ENCODE measurements around the gene FAHD2B.
"Not testable (repeated sequence)": the region's sequence is repeated elsewhere in the genome, so short reads cannot be mapped to it uniquely, and the experiment has no call there.

The FAHD2B gene, protein sequence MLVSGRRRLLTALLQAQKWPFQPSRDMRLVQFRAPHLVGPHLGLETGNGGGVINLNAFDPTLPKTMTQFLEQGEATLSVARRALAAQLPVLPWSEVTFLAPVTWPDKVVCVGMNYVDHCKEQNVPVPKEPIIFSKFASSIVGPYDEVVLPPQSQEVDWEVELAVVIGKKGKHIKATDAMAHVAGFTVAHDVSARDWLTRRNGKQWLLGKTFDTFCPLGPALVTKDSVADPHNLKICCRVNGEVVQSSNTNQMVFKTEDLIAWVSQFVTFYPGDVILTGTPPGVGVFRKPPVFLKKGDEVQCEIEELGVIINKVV

DNA sequence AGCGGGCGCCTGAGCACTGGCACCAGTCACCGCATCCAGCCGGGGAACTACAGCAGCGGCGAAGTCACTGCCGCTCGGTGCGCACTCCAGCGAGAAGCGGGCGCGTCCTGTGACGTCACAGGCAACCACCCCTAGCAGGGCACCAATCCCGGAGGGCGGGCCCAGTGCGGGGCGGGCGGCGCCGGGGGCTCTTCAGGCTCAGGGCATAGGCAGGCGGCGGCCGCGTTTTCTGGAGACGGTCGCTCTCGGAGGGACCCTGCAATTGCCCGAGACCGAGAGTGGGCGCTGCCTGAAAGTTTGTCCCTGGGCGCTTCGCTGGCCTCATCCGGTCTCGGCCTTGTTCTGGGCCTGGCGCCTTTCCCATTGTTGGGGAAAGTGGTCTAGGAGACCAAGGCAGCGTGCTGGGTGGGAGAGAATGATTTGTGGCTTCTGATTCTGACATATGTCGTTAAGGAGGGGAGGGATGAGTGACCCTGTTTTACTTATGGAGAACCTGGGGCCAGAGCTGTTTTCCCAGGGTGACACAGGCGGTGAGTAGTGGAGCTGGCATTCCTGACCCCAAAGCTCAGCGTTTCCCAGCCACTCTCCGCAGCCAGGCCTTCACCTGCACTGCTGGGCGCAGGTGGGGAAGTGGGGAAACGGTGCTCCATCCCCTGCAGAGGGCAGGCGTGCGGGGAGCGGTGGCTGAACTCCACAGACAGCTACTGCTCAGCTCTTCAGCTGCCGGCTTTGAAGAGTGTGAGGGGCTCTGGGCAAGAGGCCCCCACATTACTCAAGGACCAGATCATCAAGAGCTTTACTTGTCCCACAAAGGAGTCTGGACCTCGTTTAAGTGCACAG is at the start of gene FAHD2B:
Gene FAHD2B (minus strand): TSS at position 111 of the 840 bp plus-strand sequence. CDS start 3,176 bp downstream, outside the sequence.
- peak; percentile 57 for DNase-seq (ENCODE audit: low spot score)

DNA sequence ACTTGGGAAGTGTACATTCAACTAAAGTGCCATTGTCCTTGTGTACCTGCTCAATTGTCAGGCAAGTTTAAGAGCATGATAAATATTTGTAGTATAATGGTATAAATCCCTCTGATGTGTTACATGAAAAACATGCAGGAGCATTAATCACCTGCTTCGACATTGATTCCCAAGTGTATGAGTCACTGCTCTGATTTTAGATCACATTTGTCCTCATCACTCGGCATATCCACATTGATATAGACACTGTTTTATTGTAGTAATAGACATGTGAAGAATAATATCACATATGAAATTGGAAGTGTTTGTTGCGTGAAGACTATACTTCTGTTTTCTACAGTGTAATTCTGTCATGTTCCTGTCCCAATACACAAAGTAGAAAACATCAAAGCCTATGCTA is 49.3 kb upstream of the FAHD2B start:
- DNase-seq (ENCODE audit: low spot score), result not testable (repeated sequence)

DNA sequence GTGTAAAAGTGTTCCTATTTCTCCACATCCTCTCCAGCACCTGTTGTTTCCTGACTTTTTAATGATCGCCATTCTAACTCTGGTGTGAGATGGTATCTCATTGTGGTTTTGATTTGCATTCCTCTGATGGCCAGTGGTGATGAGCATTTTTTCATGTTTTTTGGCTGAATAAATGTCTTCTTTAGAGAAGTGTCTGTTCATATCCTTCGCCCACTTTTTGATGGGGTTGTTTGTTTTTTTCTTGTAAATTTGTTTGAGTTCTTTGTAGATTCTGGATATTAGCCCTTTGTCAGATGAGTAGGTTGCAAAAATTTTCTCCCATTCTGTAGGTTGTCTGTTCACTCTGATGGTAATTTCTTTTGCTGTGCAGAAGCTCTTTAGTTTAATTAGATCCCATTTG is 34.4 kb upstream of the FAHD2B start:
- DNase-seq (ENCODE audit: low spot score), result not testable (repeated sequence)

DNA sequence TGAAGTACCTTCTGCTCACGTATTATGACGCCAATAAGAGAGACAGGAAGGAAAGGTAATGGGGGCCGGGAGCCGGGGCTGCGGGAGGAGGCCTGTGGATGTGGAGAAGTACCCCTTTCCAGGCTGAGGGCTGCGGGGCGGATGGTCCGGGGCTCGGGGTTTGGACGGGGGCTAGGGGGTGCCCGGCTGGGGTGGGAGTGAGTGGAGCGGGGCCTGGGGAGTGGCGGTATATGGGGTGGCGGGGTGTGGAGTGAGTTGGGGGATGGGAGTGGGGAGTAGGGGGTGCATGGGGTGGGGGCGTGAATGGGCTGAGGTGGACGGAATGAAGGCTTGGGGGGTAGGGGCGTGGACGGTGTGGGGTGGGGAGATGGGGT is 19.2 kb upstream of the FAHD2B start:
- DNase-seq (ENCODE audit: low spot score), result not testable (repeated sequence)

DNA sequence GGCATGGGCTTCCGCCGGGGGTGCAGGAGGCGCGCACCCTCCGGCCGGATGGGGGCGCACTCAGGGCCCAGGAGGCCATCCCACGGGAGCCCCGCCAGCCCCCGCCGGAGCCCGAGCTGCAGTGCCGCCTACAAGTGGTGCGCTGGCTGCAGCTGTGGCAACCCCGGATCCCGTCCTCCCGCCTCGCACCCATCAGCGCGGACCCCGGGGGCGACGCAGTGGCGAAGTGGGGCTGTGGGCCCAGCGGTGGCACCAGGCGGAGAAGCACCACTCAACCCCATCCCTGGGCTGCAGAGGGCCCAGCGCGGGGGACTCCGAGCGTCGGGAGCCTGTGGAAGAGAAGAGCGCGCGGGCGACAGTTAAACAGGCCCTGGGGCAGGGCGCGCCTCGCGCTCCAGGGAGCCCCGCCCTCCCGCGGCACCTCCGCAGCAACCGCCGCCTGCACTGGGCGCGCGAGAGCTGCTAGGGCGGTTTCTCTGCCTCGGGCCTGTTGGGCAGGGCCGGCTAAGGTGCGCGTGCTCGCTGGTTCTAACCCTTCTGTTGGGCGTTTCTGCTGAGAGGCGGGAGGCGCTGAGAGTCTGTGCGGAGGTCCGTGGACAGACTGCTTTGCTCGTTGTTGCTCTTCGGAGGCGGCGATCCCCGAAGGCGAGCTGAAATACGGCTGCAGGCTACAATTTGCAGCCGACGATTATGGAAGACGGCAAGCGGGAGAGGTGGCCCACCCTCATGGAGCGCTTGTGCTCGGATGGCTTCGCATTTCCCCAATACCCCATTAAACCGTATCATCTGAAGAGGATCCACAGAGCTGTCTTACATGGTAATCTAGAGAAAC is 18.6 kb upstream of the FAHD2B start, which contains the start of gene ANKRD36:
Gene ANKRD36 (plus strand): TSS at position 104 of the 832 bp plus-strand sequence. CDS start 587 bp downstream, at position 691.
- peak; percentile 89 for DNase-seq (ENCODE audit: low spot score)

DNA sequence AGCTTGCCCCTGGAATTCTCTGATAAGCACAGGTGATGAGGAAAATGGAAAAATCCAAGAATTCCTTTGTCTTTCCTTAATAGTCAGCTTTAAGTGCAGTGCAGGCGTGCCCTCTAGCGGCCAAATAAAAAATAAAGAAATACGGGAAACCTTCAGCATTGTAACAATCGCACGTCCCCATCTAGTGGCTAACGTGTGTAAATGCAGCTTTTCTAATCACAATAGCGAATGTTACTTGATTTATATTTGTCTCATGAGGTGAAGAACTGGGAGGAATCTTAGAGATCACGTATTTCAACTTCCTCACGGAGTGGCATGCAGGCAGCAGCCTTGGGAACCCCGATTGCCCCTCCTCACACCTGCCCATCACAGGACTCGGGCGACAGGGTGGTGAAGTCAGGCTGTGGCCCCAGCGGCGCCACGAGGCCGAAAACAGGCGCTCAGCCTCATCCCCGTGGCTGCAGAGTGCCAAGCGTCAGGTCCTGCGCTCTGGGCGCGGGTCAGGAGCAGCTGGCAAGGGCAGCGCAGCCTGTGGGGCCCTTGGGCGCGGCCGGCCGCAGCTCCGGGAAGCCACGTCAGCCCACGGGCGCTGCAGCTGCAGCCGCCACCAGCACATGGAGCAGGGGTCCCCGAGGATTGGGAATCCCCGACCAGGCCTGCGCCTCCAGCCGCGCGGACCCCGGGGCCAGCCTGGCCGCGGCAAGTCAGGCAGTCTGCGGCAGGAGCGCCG is 17.8 kb upstream of the FAHD2B start:
- DNase-seq (ENCODE audit: low spot score), result peak; percentile 67

DNA sequence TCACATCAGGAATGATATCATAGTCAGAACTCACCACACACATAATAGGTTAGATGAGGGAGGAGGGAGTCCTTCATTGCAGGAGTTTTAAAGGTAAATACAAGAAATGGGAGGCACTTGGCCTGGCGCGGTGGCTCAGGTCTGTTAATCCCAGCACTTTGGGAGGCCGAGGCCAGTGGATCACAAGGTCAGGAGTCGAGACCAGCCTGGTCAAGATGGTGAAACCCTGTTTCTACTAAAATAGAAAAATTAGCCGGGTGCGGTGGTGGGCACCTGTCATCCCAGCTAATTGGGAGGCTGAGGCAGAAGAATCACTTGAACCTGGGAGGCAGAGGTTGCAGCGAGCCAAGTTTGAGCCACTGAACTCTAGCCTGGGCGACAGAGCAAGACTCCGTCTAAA is 16.6 kb upstream of the FAHD2B start:
- not testable (repeated sequence) for DNase-seq (ENCODE audit: low spot score)

DNA sequence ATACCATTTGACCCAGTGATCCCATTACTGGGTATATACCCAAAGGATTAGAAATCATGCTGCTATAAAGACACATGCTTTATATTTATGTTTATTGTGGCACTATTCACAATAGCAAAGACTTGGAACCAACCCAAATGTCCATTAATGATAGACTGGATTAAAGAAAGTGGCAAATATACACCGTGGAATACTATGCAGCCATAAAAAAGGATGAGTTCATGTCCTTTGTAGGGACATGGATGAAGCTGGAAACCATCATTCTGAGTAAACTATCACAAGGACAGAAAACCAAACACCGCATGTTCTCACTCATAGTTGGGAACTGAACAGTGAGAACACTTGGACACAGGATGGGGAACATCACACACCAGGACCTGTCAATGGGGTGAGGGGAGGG is 12.2 kb upstream of the FAHD2B start:
- DNase-seq (ENCODE audit: low spot score), result not testable (repeated sequence)

DNA sequence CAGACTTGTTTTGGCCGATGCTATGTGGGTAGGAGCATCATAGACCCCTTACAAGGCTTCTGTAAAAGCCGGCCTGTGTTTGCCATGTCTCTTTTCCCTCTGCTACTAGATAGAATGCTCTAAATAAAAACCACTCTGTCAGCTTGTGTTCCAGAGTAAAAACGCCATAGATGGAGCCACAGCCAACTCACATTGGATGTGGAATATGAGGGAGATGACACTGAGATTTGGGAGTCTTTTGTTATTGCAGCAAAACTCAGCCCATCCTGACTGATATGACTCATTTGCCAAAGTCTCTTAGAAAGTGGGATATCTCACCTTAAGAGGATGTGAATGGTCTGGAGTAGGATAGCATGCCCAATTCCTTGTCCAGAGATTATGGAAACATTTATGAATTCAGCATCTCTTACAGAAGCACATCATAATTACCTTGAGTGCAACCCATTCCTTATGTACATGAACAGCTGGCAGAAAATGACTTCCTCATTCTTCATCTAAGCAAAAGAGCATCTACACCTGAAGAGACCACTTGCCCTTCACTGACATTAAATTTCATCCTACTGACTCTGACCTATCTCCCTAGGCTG is 4.2 kb upstream of the FAHD2B start:
- DNase-seq (ENCODE audit: low spot score), result not testable (repeated sequence)

DNA sequence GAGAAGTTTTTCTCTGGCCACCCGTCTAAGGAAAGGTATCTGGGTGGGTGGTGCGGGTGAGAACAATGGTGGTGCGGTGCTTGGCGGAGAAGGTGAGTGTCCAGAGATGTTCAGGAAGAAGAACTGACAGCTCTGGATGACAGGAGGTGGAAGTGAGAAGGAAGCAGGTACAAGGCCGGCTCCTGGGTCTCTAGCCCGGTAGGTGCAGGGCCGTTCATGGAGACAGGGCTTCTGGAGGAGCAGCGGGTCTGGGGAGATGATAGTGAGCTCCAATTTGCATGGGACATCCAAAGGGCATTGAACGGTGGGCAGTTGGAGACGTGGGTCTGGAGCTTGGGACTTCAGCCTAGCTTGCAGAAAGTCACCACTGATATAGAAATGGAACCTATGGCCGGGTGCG is 979 bp upstream of the FAHD2B start:
- no peak for DNase-seq (ENCODE audit: low spot score)

DNA sequence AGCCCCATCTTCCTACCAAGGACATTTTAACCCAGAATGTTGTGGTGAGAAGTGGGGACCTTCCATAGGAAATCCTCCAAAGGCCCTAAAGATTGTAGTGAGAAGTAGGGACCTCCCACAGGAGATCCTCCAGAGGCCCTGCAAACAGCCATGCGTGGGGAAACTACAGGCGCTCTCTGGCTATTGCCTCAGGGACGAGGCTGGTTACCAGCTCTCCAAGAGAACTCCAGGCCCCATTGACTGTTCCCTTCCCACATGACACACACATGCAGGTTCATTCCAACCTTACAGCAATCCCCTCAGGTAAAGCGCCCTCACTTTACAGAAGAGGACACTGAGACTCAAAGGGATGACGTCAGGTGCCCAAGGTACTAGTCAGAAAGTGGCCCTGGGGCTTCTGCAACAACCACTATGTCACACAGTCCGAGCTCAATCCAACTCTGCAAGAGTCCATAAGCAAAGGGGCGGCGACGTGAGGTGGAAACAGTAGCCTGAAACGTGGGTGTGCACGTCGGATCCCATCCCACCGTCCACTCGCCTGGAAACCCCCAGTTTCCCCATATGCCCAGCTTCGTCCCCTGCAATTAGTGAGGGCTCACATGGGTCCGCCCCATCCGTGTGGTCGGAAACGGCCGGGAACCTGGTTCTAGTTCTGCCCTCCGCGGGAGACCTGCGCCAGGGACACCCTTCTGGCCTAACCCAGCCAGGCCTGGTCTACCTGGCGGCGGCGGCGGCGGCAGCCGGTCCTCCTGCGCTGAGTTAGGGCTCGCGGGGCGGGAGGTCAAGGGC is 505 bp downstream of the FAHD2B start:
- DNase-seq (ENCODE audit: low spot score), result not testable (repeated sequence)

DNA sequence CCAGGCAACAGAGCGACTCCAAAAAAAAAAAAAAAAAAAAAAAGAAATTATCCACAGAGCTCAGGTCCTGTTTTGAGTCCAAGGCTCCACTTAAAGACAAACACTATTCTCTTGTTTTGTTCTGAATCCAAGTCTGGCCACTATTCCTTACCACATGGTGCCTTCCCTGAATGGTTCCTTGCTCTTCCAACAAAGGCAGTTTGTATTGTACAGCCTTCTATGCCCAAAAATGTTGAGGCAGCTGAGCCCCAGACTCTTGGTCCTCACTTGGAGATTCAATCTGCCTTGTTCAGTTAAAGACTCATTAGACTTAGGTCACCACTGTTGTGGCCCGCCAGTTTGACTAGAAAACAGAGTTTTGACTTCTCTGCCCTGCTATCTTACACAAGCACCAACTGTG is 1.7 kb downstream of the FAHD2B start:
- peak; percentile 7 for DNase-seq (ENCODE audit: low spot score)

DNA sequence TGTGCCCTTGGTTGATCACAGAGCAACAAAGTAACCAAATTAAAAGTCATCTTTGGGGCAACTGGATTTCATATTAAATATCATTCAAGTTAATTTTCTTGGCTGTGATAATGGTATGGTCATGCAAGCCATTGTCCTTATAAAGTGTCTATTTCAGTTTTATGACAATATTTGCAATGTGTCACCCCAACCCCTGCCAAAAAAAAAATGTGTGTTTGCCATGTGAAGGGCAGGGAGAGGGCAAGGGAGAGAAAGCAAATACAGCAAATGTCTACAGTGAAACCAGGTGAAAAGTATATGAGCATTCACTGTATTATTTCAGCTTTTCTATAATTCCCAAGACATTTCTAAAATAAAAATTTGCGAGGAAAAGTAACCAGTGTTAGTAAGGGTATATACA is 6.0 kb downstream of the FAHD2B start:
- DNase-seq (ENCODE audit: low spot score), result not testable (repeated sequence)

DNA sequence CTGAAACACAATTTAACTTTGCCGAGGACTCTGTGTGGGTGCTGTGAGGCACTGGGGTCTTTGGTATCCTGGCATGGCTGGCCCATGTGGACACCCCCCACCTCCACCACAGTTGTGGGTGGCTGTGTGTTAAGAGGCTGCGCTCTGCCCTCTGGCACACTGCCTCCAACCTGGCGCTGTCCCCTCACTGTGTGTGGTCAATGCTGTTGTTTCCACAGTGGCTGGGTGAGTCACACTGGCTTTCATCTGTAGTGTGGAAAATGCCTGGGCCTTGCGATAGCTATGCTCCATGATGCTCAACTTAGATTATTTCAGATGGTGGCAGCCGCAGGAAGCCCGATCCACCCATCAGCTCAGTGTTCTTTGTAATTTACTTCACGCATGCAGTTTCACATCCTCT is 9.6 kb downstream of the FAHD2B start:
- DNase-seq (ENCODE audit: low spot score), result not testable (repeated sequence)

DNA sequence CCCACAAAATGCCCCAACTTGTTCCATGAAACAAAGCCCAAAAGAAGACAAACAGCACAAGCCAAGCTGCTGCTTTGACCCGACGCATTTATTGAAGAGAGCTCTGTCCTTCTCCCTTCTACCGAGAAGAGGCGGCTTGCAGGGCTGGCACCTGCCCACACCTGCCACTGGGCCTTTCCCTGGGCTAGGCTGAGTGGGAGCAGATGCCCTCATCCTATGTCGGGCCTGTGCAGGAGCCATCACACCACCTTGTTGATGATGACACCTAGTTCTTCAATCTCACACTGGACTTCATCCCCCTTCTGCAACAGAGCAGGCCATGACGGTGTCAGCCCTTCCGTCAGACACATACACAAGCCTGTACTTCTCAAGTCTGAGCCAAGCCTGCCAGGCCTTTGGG is 11.2 kb downstream of the FAHD2B start:
- DNase-seq (ENCODE audit: low spot score), result not testable (repeated sequence)

DNA sequence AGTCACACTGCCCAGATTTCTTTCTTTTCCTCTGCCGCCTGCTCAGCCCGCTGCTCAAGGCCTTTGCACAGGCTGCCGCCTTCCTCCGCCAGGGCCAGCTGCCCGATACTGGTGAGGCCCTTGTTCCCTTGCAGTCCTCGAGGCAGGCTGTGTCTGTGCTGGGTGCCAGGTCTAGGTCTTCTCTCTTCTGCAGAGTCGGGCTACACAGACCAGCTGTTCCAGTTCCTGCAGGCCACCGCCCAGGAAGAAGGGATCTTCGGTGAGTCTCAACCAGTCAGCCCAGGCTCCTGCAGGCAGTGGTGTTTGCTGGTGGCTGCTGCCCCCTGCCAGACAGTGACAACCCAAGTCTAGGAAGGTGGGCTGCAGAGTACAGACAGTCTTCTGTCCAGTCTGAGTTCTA is 12.5 kb downstream of the FAHD2B start:
- not testable (repeated sequence) for DNase-seq (ENCODE audit: low spot score)

DNA sequence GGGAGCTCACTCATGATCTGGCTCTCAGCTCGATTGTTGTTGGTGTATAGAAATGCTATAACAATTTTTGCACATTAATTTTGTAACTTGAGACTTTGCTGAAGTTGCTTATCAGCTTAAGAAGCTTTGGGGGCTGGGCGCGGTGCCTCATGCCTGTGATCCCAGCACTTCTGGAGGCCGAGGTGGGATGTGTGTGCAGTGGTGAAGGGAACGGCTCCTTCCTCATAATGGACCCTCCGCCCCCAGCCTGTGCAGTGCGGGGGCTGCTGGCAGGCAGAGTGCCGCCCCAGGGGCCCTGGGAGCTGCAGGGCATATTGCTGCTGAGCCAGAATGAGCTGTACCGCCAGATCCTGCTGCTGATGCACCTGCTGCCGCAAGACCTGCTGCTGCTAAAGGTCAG is 13.8 kb downstream of the FAHD2B start:
- not testable (repeated sequence) for DNase-seq (ENCODE audit: low spot score)

DNA sequence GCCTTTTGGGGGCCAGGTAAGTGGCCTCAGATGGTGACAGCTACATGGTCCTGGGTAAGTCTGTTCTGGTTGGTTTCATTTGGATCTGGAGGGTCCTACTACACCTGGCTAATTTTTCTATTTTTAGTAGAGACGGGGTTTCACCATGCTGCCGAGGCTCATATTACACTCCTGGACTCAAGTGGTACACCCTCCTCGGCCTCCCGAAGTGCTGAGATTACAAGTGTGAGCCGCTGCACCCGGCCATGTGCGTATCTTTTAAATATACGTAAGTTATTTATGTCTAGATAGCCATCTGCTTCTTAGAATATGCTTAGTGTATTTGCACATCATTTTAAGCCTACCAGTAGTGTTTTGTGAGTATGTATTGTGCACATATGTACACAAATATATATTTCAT is 17.5 kb downstream of the FAHD2B start:
- DNase-seq (ENCODE audit: low spot score), result not testable (repeated sequence)

DNA sequence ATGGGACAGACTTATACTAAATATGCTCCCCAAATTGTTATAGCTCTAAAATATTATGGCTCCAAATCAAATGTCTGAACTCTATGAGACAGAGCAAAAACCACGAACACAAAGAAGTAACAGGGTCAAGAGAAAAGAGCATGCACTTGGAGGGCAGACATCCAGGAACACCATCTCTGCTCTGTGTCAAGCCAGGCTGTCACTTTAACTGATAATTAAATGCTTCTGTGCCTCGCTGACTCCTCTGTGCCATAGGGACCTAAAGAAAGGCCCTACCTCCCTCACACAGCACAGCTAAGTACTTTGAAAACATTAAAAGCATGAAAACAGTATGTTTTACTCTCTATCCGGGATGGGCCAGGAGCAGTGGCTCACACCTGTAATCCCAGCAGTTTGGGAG is 23.8 kb downstream of the FAHD2B start:
- not testable (repeated sequence) for DNase-seq (ENCODE audit: low spot score)

DNA sequence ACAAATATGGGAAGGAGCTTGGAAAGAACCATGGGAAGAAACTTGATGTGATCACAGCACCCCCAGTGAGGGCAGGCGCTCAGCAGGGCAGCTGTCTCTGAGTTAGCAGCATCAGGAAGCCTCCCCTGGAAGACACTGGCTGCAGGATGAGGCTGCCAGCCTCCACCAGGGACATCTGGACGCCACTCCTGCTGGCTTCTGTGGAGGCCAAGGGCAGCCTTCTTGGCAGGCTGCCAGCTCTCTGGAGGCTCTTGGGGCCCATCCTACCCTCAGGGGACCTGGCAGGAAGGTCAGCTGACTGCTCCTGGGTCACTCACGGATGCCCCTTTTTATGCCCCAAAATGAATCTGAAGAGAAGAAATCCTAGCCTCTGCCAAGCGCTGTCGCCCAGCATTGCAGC is 26.0 kb downstream of the FAHD2B start:
- not testable (repeated sequence) for DNase-seq (ENCODE audit: low spot score)

Measured in putamen (tissue), 1 donor.